ENCODE measurements around the gene NGFR.

Gene NGFR

DNA sequence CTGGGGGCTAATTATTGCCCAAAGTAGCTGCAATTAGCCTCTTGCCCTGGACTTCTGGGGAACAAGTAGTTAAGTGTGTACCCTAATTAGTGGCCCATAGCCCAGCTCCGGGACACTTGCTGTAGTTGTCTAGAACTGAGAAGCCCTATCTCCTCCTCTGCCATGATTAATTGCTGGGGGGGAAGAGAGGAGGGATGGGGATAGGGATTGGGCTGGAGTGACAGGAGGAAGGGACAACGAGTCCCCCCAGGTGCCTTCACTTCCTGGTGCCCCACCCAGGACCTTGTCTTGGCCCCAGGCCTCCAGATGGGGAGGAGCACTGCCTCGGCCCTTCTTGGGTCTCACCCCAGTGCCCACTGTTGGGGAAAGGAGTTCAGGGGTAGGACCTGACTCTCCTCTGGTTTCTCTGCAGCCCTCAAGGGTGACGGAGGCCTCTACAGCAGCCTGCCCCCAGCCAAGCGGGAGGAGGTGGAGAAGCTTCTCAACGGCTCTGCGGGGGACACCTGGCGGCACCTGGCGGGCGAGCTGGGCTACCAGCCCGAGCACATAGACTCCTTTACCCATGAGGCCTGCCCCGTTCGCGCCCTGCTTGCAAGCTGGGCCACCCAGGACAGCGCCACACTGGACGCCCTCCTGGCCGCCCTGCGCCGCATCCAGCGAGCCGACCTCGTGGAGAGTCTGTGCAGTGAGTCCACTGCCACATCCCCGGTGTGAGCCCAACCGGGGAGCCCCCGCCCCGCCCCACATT lies 17.4 kb downstream of the NGFR start:
- no peaks in the 10 kb centered on the region for H3K36me3 ChIP-seq (ENCODE audit: control insufficient read depth, insufficient read depth, low read length)
- H3K9ac ChIP-seq, result no peak overlapping the region
- no peaks in the 10 kb centered on the region for H3K4me1 ChIP-seq
- H2AFZ ChIP-seq, result no peak overlapping the region
- no peaks in the 10 kb centered on the region for H3K27me3 ChIP-seq (ENCODE audit: control insufficient read depth, insufficient read depth, low read length)
- TF ChIP-seq, protein P1, sequence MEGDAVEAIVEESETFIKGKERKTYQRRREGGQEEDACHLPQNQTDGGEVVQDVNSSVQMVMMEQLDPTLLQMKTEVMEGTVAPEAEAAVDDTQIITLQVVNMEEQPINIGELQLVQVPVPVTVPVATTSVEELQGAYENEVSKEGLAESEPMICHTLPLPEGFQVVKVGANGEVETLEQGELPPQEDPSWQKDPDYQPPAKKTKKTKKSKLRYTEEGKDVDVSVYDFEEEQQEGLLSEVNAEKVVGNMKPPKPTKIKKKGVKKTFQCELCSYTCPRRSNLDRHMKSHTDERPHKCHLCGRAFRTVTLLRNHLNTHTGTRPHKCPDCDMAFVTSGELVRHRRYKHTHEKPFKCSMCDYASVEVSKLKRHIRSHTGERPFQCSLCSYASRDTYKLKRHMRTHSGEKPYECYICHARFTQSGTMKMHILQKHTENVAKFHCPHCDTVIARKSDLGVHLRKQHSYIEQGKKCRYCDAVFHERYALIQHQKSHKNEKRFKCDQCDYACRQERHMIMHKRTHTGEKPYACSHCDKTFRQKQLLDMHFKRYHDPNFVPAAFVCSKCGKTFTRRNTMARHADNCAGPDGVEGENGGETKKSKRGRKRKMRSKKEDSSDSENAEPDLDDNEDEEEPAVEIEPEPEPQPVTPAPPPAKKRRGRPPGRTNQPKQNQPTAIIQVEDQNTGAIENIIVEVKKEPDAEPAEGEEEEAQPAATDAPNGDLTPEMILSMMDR (IDR thresholded peaks at IDR 0.05), result no peak
- no peaks in the 10 kb centered on the region for H3K9me3 ChIP-seq (ENCODE audit: control insufficient read depth, low read length)
- H3K4me3 ChIP-seq (ENCODE audit: low read depth, low read length), result no peak overlapping the region
- H3K79me2 ChIP-seq, result no peaks in the 10 kb centered on the region
- H3K4me2 ChIP-seq (ENCODE audit: low read length), result no peak overlapping the region
- H3K27ac ChIP-seq, result no peak overlapping the region

DNA sequence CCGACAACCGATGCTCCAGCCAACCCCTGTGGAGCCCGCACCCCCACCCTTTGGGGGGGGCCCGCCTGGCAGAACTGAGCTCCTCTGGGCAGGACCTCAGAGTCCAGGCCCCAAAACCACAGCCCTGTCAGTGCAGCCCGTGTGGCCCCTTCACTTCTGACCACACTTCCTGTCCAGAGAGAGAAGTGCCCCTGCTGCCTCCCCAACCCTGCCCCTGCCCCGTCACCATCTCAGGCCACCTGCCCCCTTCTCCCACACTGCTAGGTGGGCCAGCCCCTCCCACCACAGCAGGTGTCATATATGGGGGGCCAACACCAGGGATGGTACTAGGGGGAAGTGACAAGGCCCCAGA lies 17.9 kb downstream of the NGFR start:
- Histone ChIP-seq H3K9me3 (ENCODE audit: control insufficient read depth, low read length) (no peaks in the 10 kb centered on the region), H3K4me3 (ENCODE audit: low read depth, low read length) (no peak overlapping the region), H3K27ac (no peak overlapping the region), H3K27me3 (ENCODE audit: control insufficient read depth, insufficient read depth, low read length) (no peaks in the 10 kb centered on the region), H3K4me1 (no peaks in the 10 kb centered on the region), H3K9ac (no peak overlapping the region), H3K4me2 (ENCODE audit: low read length) (no peak overlapping the region), H3K36me3 (ENCODE audit: control insufficient read depth, insufficient read depth, low read length) (no peaks in the 10 kb centered on the region), H2AFZ (no peak overlapping the region), H3K79me2 (no peaks in the 10 kb centered on the region)
- TF ChIP-seq, protein P1 (IDR thresholded peaks at IDR 0.05), result no peak

DNA sequence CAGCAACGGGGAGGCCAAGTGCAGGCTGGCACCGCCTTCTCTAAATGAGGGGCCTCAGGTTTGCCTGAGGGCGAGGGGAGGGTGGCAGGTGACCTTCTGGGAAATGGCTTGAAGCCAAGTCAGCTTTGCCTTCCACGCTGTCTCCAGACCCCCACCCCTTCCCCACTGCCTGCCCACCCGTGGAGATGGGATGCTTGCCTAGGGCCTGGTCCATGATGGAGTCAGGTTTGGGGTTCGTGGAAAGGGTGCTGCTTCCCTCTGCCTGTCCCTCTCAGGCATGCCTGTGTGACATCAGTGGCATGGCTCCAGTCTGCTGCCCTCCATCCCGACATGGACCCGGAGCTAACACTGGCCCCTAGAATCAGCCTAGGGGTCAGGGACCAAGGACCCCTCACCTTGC lies 18.5 kb downstream of the NGFR start:
- Histone ChIP-seq H3K9ac (no peak overlapping the region), H2AFZ (no peak overlapping the region), H3K27ac (no peak overlapping the region), H3K9me3 (ENCODE audit: control insufficient read depth, low read length) (no peaks in the 10 kb centered on the region), H3K27me3 (ENCODE audit: control insufficient read depth, insufficient read depth, low read length) (no peaks in the 10 kb centered on the region), H3K4me3 (ENCODE audit: low read depth, low read length) (no peak overlapping the region), H3K4me1 (no peaks in the 10 kb centered on the region), H3K79me2 (no peaks in the 10 kb centered on the region), H3K36me3 (ENCODE audit: control insufficient read depth, insufficient read depth, low read length) (no peaks in the 10 kb centered on the region), H3K4me2 (ENCODE audit: low read length) (no peak overlapping the region)
- TF ChIP-seq, protein P1 (IDR thresholded peaks at IDR 0.05), result no peak

DNA sequence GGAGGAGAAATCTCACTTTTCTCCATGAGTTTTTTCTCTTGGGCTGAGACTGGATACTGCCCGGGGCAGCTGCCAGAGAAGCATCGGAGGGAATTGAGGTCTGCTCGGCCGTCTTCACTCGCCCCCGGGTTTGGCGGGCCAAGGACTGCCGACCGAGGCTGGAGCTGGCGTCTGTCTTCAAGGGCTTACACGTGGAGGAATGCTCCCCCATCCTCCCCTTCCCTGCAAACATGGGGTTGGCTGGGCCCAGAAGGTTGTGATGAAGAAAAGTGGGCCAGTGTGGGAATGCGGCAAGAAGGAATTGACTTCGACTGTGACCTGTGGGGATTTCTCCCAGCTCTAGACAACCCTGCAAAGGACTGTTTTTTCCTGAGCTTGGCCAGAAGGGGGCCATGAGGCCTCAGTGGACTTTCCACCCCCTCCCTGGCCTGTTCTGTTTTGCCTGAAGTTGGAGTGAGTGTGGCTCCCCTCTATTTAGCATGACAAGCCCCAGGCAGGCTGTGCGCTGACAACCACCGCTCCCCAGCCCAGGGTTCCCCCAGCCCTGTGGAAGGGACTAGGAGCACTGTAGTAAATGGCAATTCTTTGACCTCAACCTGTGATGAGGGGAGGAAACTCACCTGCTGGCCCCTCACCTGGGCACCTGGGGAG lies 19.1 kb downstream of the NGFR start:
- H3K9me3 ChIP-seq (ENCODE audit: control insufficient read depth, low read length), result no peaks in the 10 kb centered on the region
- H3K36me3 ChIP-seq (ENCODE audit: control insufficient read depth, insufficient read depth, low read length), result no peaks in the 10 kb centered on the region
- H3K79me2 ChIP-seq, result no peaks in the 10 kb centered on the region
- no peaks in the 10 kb centered on the region for H3K4me1 ChIP-seq
- H3K27ac ChIP-seq, result no peak overlapping the region
- H3K27me3 ChIP-seq (ENCODE audit: control insufficient read depth, insufficient read depth, low read length), result no peaks in the 10 kb centered on the region
- no peak overlapping the region for H3K9ac ChIP-seq
- no peak overlapping the region for H3K4me3 ChIP-seq (ENCODE audit: low read depth, low read length)
- H2AFZ ChIP-seq, result no peak overlapping the region
- TF ChIP-seq, protein P1 (IDR thresholded peaks at IDR 0.05), result no peak
- no peak overlapping the region for H3K4me2 ChIP-seq (ENCODE audit: low read length)

Data from parathyroid adenoma (tissue), 2 donors.